K562 (cell line): Measurements from ENCODE around the gene BBS5. TPM values are rescaled to one million over a fixed set of nuclear protein-coding genes. Genes with fewer than 3 reads are reported as not detected.

Experiments used
- DPF2 ChIP-seq: fragments of 450-650 bp; IDR thresholded peaks from 2 replicates; pipeline ENCODE4 v1.6.1; 2016
- GATAD2B ChIP-seq: fragments of 450-650 bp; IDR thresholded peaks from 2 replicates; pipeline ENCODE4 v1.6.1; 2017; ENCODE audit warnings: mild to moderate bottlenecking, borderline replicate concordance
- PHF20 ChIP-seq: fragments of 450-650 bp; IDR thresholded peaks from 2 replicates; pipeline ENCODE4 v1.6.1; 2018; ENCODE audit not compliant: partially characterized antibody
- PHF8 ChIP-seq: fragments of 200-600 bp; sonication (generic); IDR thresholded peaks from 2 replicates; pipeline ENCODE4 v1.6.1; 2012; ENCODE audit warnings: mixed run types, mild to moderate bottlenecking, inconsistent platforms, low read length, moderate library complexity, borderline replicate concordance
- POLR2A ChIP-seq: fragments of 450-650 bp; conservative IDR thresholded peaks from 2 replicates; pipeline ENCODE4 v1.6.1; 2016
- RBFOX2 ChIP-seq: fragments of 200-400 bp; formaldehyde crosslinking; IDR thresholded peaks from 2 replicates; pipeline ENCODE4 v1.6.1; 2017; ENCODE audit warnings: low read depth, mild to moderate bottlenecking, low read length, moderate library complexity
- SOX6 ChIP-seq: fragments of 450-650 bp; IDR thresholded peaks from 2 replicates; pipeline ENCODE4 v1.6.1; 2014; ENCODE audit warnings: mild to moderate bottlenecking
- STAG1 ChIP-seq: sonication (generic); formaldehyde crosslinking; IDR thresholded peaks from 2 replicates; pipeline ENCODE4 v1.5.0; 2020; ENCODE audit warnings: missing genetic modification reagents, borderline replicate concordance
- ZNF134 ChIP-seq: fragments of 250-450 bp; sonication (Bioruptor Pico); conservative IDR thresholded peaks from 2 replicates; pipeline ENCODE4 v1.4.0; 2020
- polyA plus RNA-seq, 8 experiments: library from polyadenylated mRNA; depleted of rRNA in 4 of 8; stranded (reverse) in 5 of 8; unstranded in 3 of 8; fragments of >200 nt; fragmentation: Nextera tagmentation in 2 of 8; fragmentation: Illumina TruSeq in 1 of 8; extraction: Ambion mirVana in 2 of 8; extraction: Trizol in 1 of 8; gene quantifications; 2 replicates each; pipeline versions ENCODE4 v1.2.1 to v1.2.3, GENCODE V29; 2011 to 2014; ENCODE audit warnings: inconsistent platforms in 1 of 8, missing spikeins in 1 of 8
- total RNA-seq, 7 experiments: library from RNA; depleted of rRNA in 6 of 7; stranded (reverse); fragments of >200 nt in 6 of 7; fragmentation: Illumina TruSeq in 2 of 7; extraction: Trizol in 2 of 7; gene quantifications; 2 replicates each; pipeline versions ENCODE4 v1.2.1 to v1.2.3, GENCODE V29; 2011 to 2021; ENCODE audit warnings: low replicate concordance in 1 of 7
- TF ChIP-seq, protein P1 (sequence below): fragments of 450-650 bp; IDR thresholded peaks from 2 replicates; pipeline ENCODE4 v1.6.1; 2016; ENCODE audit warnings: borderline replicate concordance
- TF ChIP-seq, protein P2 (sequence below), 2 experiments: fragments of 450-650 bp; IDR thresholded peaks; 2 replicates each; pipeline ENCODE4 v1.6.1; 2016
- TF ChIP-seq, protein P3 (sequence below): fragments of 450-650 bp; IDR thresholded peaks from 2 replicates; pipeline ENCODE4 v1.6.1; 2016; ENCODE audit warnings: low read depth
- TF ChIP-seq, protein P4 (sequence below): sonication (generic); formaldehyde crosslinking; IDR thresholded peaks from 2 replicates; pipeline ENCODE4 v1.9.0; 2022; ENCODE audit warnings: mild to moderate bottlenecking, missing genetic modification reagents
- TF ChIP-seq, protein P5 (sequence below): sonication (generic); formaldehyde crosslinking; IDR thresholded peaks from 2 replicates; pipeline ENCODE4 v1.8.0; 2022; ENCODE audit warnings: missing genetic modification reagents, mild to moderate bottlenecking, borderline replicate concordance

BBS5 gene
- total and polyA plus RNA-seq, 9 of the 15 experiments (the other 6 are each of a cell fraction or from before 2014, with no cell fraction given): 0.48 to 6.9 (median 4.3) TPM

DNA sequence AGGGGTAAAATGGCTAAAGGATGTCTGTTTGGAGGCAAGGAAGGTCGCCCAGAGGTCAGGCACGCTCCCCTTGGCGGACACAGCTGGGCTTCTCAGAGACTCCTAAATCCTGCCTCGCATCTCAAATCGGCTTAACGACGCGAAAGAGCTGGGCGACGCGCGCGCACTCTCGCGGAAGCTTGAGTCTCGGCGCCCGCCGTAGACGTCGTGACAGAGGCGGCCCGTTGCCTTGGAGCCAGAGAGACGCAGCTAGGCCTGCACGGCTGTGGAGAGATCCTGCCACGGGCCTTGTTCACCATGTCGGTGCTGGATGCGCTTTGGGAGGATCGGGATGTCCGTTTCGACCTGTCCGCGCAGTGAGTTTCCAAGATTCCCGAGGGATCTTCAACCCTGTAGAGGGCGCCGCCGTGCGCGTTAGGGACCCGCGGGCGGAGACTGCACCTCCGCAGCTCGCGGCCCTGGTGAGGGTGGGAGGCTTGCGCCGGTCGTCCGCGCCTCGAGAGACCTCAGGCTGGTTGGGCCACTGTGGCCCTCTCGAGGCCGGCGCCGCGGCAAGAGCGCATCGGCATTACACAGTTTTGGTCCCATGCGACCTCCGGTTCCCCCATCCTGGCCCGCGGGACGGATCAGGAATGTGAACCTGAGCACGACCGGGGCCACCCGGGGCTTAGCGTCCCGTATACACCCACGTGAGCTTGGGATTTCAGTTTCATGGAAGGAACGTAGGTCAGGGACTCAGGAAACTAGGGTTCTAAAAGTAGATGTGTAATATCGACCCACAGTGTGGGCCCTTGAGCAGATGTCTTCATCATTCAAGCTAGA, at the start of gene BBS5 (continued):
- TF ChIP-seq, protein P1, sequence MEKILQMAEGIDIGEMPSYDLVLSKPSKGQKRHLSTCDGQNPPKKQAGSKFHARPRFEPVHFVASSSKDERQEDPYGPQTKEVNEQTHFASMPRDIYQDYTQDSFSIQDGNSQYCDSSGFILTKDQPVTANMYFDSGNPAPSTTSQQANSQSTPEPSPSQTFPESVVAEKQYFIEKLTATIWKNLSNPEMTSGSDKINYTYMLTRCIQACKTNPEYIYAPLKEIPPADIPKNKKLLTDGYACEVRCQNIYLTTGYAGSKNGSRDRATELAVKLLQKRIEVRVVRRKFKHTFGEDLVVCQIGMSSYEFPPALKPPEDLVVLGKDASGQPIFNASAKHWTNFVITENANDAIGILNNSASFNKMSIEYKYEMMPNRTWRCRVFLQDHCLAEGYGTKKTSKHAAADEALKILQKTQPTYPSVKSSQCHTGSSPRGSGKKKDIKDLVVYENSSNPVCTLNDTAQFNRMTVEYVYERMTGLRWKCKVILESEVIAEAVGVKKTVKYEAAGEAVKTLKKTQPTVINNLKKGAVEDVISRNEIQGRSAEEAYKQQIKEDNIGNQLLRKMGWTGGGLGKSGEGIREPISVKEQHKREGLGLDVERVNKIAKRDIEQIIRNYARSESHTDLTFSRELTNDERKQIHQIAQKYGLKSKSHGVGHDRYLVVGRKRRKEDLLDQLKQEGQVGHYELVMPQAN: peak; percentile 97
- TF ChIP-seq STAG1: peak; percentile 22; the same call in 1 of the 2 replicates
- 0 out of 2 replicates have a peak, but pooled peaks have one; percentile 56 for TF ChIP-seq ZNF134 (CRISPR knock-in tag)
- TF ChIP-seq, protein P2, sequence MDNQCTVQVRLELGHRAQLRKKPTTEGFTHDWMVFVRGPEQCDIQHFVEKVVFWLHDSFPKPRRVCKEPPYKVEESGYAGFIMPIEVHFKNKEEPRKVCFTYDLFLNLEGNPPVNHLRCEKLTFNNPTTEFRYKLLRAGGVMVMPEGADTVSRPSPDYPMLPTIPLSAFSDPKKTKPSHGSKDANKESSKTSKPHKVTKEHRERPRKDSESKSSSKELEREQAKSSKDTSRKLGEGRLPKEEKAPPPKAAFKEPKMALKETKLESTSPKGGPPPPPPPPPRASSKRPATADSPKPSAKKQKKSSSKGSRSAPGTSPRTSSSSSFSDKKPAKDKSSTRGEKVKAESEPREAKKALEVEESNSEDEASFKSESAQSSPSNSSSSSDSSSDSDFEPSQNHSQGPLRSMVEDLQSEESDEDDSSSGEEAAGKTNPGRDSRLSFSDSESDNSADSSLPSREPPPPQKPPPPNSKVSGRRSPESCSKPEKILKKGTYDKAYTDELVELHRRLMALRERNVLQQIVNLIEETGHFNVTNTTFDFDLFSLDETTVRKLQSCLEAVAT (IDR thresholded peaks at IDR 0.05): no peak
- peak; percentile 72 for TF ChIP-seq POLR2A
- peak; percentile 81 for TF ChIP-seq PHF20
- peak; percentile 87 for TF ChIP-seq RBFOX2
- TF ChIP-seq, protein P3, sequence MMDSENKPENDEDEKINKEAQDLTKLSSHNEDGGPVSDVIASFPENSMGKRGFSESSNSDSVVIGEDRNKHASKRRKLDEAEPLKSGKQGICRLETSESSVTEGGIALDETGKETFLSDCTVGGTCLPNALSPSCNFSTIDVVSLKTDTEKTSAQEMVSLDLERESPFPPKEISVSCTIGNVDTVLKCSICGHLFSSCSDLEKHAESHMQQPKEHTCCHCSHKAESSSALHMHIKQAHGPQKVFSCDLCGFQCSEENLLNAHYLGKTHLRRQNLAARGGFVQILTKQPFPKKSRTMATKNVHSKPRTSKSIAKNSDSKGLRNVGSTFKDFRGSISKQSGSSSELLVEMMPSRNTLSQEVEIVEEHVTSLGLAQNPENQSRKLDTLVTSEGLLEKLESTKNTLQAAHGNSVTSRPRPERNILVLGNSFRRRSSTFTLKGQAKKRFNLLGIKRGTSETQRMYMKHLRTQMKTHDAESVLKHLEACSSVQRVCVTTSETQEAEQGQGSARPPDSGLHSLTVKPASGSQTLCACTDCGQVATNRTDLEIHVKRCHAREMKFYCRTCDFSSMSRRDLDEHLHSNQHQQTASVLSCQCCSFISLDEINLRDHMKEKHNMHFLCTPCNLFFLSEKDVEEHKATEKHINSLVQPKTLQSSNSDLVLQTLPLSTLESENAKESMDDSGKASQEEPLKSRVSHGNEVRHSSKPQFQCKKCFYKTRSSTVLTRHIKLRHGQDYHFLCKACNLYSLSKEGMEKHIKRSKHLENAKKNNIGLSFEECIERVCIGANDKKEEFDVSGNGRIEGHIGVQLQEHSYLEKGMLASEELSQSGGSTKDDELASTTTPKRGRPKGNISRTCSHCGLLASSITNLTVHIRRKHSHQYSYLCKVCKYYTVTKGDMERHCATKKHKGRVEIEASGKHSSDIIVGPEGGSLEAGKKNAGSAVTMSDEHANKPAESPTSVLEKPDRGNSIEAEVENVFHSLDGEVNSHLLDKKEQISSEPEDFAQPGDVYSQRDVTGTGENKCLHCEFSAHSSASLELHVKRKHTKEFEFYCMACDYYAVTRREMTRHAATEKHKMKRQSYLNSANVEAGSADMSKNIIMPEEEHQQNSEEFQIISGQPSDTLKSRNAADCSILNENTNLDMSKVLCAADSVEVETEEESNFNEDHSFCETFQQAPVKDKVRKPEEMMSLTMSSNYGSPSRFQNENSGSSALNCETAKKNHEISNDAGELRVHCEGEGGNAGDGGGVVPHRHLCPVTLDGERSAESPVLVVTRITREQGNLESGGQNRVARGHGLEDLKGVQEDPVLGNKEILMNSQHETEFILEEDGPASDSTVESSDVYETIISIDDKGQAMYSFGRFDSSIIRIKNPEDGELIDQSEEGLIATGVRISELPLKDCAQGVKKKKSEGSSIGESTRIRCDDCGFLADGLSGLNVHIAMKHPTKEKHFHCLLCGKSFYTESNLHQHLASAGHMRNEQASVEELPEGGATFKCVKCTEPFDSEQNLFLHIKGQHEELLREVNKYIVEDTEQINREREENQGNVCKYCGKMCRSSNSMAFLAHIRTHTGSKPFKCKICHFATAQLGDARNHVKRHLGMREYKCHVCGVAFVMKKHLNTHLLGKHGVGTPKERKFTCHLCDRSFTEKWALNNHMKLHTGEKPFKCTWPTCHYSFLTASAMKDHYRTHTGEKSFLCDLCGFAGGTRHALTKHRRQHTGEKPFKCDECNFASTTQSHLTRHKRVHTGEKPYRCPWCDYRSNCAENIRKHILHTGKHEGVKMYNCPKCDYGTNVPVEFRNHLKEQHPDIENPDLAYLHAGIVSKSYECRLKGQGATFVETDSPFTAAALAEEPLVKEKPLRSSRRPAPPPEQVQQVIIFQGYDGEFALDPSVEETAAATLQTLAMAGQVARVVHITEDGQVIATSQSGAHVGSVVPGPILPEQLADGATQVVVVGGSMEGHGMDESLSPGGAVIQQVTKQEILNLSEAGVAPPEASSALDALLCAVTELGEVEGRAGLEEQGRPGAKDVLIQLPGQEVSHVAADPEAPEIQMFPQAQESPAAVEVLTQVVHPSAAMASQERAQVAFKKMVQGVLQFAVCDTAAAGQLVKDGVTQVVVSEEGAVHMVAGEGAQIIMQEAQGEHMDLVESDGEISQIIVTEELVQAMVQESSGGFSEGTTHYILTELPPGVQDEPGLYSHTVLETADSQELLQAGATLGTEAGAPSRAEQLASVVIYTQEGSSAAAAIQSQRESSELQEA: peak; percentile 95
- TF ChIP-seq, protein P4, sequence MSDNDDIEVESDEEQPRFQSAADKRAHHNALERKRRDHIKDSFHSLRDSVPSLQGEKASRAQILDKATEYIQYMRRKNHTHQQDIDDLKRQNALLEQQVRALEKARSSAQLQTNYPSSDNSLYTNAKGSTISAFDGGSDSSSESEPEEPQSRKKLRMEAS: peak; percentile 82
- TF ChIP-seq, protein P5, sequence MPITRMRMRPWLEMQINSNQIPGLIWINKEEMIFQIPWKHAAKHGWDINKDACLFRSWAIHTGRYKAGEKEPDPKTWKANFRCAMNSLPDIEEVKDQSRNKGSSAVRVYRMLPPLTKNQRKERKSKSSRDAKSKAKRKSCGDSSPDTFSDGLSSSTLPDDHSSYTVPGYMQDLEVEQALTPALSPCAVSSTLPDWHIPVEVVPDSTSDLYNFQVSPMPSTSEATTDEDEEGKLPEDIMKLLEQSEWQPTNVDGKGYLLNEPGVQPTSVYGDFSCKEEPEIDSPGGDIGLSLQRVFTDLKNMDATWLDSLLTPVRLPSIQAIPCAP (CRISPR knock-in tag): peak; percentile 24; the same call in 1 of the 2 replicates
- peak; percentile 86 for TF ChIP-seq PHF8
- TF ChIP-seq SOX6: peak; percentile 47; the same call in 1 of the 2 replicates
- 0 out of 2 replicates have a peak, but pooled peaks have one; percentile 6 for TF ChIP-seq DPF2
- TF ChIP-seq GATAD2B: 0 out of 2 replicates have a peak, but pooled peaks have one; percentile 11
